ENCODE measurements around the gene RASGRF2.

- TF ChIP-seq POLR2A (IDR thresholded peaks at IDR 0.05; ENCODE audit: low read length) (no peak), GATA1 (IDR thresholded peaks at IDR 0.05; ENCODE audit: low read depth, low read length) (no peak)
Measured at GRCh38 chr5:81007637-81008027, 47.5 kb downstream of the RASGRF2 start.
